Esophagus squamous epithelium (tissue), 5 donors: ENCODE results near the gene EVC2. TPM values are rescaled to one million over a fixed set of nuclear protein-coding genes. Genes with fewer than 3 reads are reported as not detected.

Experiments used
- DNase-seq: peaks from one replicate; lab custom pipeline; 2025; lab: John Stamatoyannopoulos, UW
- H3K27ac ChIP-seq, 4 donors: fragments of 200-600 bp; sonication (generic); one replicate each; pipeline ENCODE4 v1.5.1; 2016 to 2019; ENCODE audit warnings: mild to moderate bottlenecking in 1 of 4
- H3K27me3 ChIP-seq, 4 donors: fragments of 200-600 bp; sonication (generic); 1 replicate in 3 of 4; 2 replicates in 1 of 4; pipeline versions ENCODE4 v1.5.1 to v1.6.0; 2017 to 2021; ENCODE audit warnings: antibody characterized with exemption in 1 of 4
- H3K36me3 ChIP-seq, 3 donors: fragments of 200-600 bp; sonication (generic); one replicate each; pipeline ENCODE4 v1.5.1; 2016 to 2019
- H3K4me1 ChIP-seq, 3 donors: fragments of 200-600 bp; sonication (generic); one replicate each; pipeline ENCODE4 v1.5.1; 2017 to 2019
- H3K4me3 ChIP-seq, 4 donors: fragments of 200-600 bp; sonication (generic); 1 replicate in 3 of 4; 2 replicates in 1 of 4; pipeline ENCODE4 v1.5.1; 2016 to 2019; ENCODE audit warnings: mild to moderate bottlenecking in 2 of 4, moderate library complexity in 1 of 4
- H3K9me3 ChIP-seq, 3 donors: fragments of 200-600 bp; sonication (generic); one replicate each; pipeline ENCODE4 v1.5.1; 2016 to 2019
- CTCF ChIP-seq, 6 experiments: fragments of 450-650 bp in 4 of 6; fragments of 200-600 bp in 2 of 6; sonication (generic) in 2 of 6; IDR thresholded peaks; one replicate each; pipeline ENCODE4 v1.5.1; 2016 to 2019; ENCODE audit warnings: antibody characterized with exemption in 6 of 6, mild to moderate bottlenecking in 4 of 6, moderate library complexity in 4 of 6
- POLR2A ChIP-seq, 4 donors: fragments of 450-650 bp; IDR thresholded peaks; one replicate each; pipeline ENCODE4 v1.6.1; 2017; ENCODE audit warnings: antibody characterized with exemption in 4 of 4, mild to moderate bottlenecking in 4 of 4, moderate library complexity in 3 of 4
- WGBS, 2 donors: methylation state at CpG; one replicate each; pipeline ENCODE4 v1.1.5; 2018; 5-methylcytosine and 5-hydroxymethylcytosine counted together
- intact Hi-C: fragments of 100-400 bp; cut with DNase I; formaldehyde crosslinking; loops from one replicate; pipeline ENCODE4 v1.15.0; 2022
- total RNA-seq, 4 donors: library from RNA; depleted of rRNA; stranded (reverse); fragments of >200 nt; gene quantifications; one replicate each; pipeline ENCODE4 v1.1.0, GENCODE V29; 2016
- donor health status: DM: yes; HTN: yes; CAD: no.

Gene EVC2
- total RNA-seq, 4 donors from 2014 or later: 5.0 to 12.6 (median 5.1) TPM

GRCh38 chr4:5573965-5574364 lies 134.4 kb downstream of the EVC2 start:
- intact Hi-C loops: no loop called here
- peaks cover 0 to 18% (median 0%) of the 10 kb centered on the region in 3 donors for H3K4me1 ChIP-seq
- H3K36me3 ChIP-seq: peaks cover 9 to 78% (median 10%) of the 10 kb centered on the region in 3 donors
- H3K27me3 ChIP-seq: no peaks in the 10 kb centered on the region
- H3K9me3 ChIP-seq: no peaks in the 10 kb centered on the region
- no peak for DNase-seq
- no peak overlapping the region for H3K27ac ChIP-seq
- no peak overlapping the region for H3K4me3 ChIP-seq
- WGBS, 2 donors: 69 to 70% methylated on average over 5 to 8 of the region's 8 CpGs
- TF ChIP-seq CTCF (IDR thresholded peaks at IDR 0.05) (no peak), POLR2A (IDR thresholded peaks at IDR 0.05) (no peak)

DNA sequence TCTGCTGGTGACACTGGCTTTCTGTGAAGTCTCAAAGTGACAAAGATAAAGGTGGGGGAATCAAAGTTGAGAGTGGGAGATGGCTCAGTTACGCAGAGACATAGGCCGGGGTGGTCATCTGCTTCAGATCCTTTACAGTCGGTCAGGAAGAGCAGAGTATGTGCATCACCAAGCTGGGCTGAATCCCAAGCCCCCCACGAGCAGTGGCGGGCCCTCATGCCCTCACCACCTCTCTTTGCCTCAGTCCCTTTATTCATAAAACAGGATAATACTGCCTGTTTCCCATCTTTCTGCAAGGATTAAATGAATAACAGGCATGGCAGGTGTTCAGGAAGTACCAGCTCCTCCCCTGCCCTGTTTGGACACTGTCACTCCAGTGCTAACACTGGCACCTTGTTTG lies 135.6 kb downstream of the EVC2 start:
- TF ChIP-seq CTCF (IDR thresholded peaks at IDR 0.05) (no peak), POLR2A (IDR thresholded peaks at IDR 0.05) (no peak)
- H3K36me3 ChIP-seq: peaks cover 9 to 87% (median 10%) of the 10 kb centered on the region in 3 donors
- intact Hi-C loops: no loop called here
- no peaks in the 10 kb centered on the region for H3K27me3 ChIP-seq
- no peak for DNase-seq
- H3K9me3 ChIP-seq: no peaks in the 10 kb centered on the region
- H3K27ac ChIP-seq: no peak overlapping the region
- H3K4me3 ChIP-seq: no peak overlapping the region
- WGBS, 2 donors: 91 to 98% methylated on average over 5 of the region's 5 CpGs
- peaks cover 0 to 21% (median 0%) of the 10 kb centered on the region in 3 donors for H3K4me1 ChIP-seq

DNA sequence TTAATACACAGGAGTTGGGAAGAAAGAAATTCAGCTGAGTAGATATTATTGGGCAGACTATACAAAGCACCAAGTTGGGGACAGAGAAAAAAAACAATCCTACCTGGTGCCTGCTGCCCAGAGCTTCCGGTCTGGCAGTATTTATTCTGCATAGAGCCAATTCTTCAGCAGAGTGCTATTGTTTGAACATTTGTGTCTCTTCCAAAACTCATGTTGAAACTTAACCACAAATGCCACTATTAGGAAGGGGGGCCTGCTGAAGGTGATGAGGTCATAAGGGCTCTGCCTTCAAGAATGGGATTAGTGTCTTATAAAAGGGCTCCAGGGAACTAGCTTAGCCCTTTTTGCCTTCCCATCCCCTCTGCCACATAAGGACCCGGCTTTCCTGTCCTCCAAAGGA lies 136.2 kb downstream of the EVC2 start:
- Histone ChIP-seq H3K27ac (no peak overlapping the region), H3K9me3 (no peaks in the 10 kb centered on the region), H3K27me3 (no peaks in the 10 kb centered on the region), H3K4me3 (no peak overlapping the region), H3K4me1 (peaks cover 0 to 15% (median 0%) of the 10 kb centered on the region in 3 donors), H3K36me3 (peaks cover 9 to 88% (median 10%) of the 10 kb centered on the region in 3 donors)
- DNase-seq: no peak
- 61 to 64% methylated on average over 2 of the region's 2 CpGs for WGBS, 2 donors
- intact Hi-C loops: no loop called here
- TF ChIP-seq POLR2A (IDR thresholded peaks at IDR 0.05): no peak
- TF ChIP-seq CTCF (IDR thresholded peaks at IDR 0.05): no peak

- Histone ChIP-seq H3K4me1 (peaks cover 0 to 13% (median 0%) of the 10 kb centered on the region in 3 donors), H3K27me3 (no peaks in the 10 kb centered on the region), H3K4me3 (no peak overlapping the region), H3K36me3 (peaks cover 9 to 88% (median 10%) of the 10 kb centered on the region in 3 donors), H3K27ac (no peak overlapping the region), H3K9me3 (no peaks in the 10 kb centered on the region)
- intact Hi-C loops: no loop called here
- WGBS, 2 donors: 81 to 82% methylated on average over 4 to 5 of the region's 5 CpGs
- no peak for DNase-seq
- TF ChIP-seq POLR2A (IDR thresholded peaks at IDR 0.05) (no peak), CTCF (IDR thresholded peaks at IDR 0.05) (no peak)
Measured at GRCh38 chr4:5571646-5572045, 136.7 kb downstream of the EVC2 start.

GRCh38 chr4:5569451-5569850 lies 138.9 kb downstream of the EVC2 start:
- peaks cover 6 to 91% (median 10%) of the 10 kb centered on the region in 3 donors for H3K36me3 ChIP-seq
- WGBS, 2 donors: 86 to 93% methylated on average over 5 of the region's 5 CpGs
- TF ChIP-seq POLR2A (IDR thresholded peaks at IDR 0.05): no peak
- TF ChIP-seq CTCF (IDR thresholded peaks at IDR 0.05): no peak
- DNase-seq: no peak
- no peaks in the 10 kb centered on the region for H3K27me3 ChIP-seq
- peaks cover 0 to 5% (median 0%) of the 10 kb centered on the region in 3 donors for H3K4me1 ChIP-seq
- H3K4me3 ChIP-seq: no peak overlapping the region
- no peak overlapping the region for H3K27ac ChIP-seq
- no peaks in the 10 kb centered on the region for H3K9me3 ChIP-seq
- intact Hi-C loops: no loop called here
